Activated CD4-positive, alpha-beta memory T cell treated with anti-CD3 and anti-CD28 coated beads, Interleukin-2, amount 10 ng/mL, durations not matched to agents 7 days and 5 days (primary cell): Measurements from ENCODE around the gene PTPRM. TPM values are rescaled to one million over a fixed set of nuclear protein-coding genes. Genes with fewer than 3 reads are reported as not detected.

Source experiments
- CTCF ChIA-PET: fragments of 350-600 bp; sonication (Branson Sonifier 250); formaldehyde crosslinking; loops from one replicate; lab custom pipeline; 2021; ENCODE audit warnings: antibody characterized with exemption, inconsistent platforms; lab: Charles Lee
- POLR2A ChIA-PET: fragments of 350-600 bp; sonication (Branson Sonifier 250); formaldehyde crosslinking; loops from one replicate; lab custom pipeline; 2021; ENCODE audit warnings: antibody characterized with exemption; lab: Charles Lee
- DNase-seq: peaks from one replicate; pipeline ENCODE4 v3.0.0-alpha.2; 2020
- H3K27ac Mint-ChIP-seq: one replicate; pipeline ENCODE4 v1.8.0; 2021; ENCODE audit warnings: mild to moderate bottlenecking, mixed read lengths
- H3K27me3 Mint-ChIP-seq: one replicate; pipeline ENCODE4 v1.8.0; 2021; ENCODE audit warnings: mixed read lengths
- H3K36me3 Mint-ChIP-seq: one replicate; pipeline ENCODE4 v1.8.0; 2021; ENCODE audit warnings: low read depth, mixed read lengths
- H3K4me1 Mint-ChIP-seq: one replicate; pipeline ENCODE4 v1.8.0; 2021; ENCODE audit warnings: mixed read lengths
- H3K4me3 Mint-ChIP-seq: one replicate; pipeline ENCODE4 v1.8.0; 2021; ENCODE audit warnings: mild to moderate bottlenecking, mixed read lengths
- H3K9me3 Mint-ChIP-seq: one replicate; pipeline ENCODE4 v1.8.0; 2021; ENCODE audit warnings: mixed read lengths
- total RNA-seq, 2 experiments: library from RNA; stranded (reverse); gene quantifications; one replicate each; pipeline ENCODE4 v1.2.3, GENCODE V29; 2021

The PTPRM gene
- total RNA-seq, 2 experiments from 2014 or later: 9.3 to 12.3 TPM

GRCh38 chr18:7900091-7900490, 333.0 kb downstream of the PTPRM start:
- CTCF ChIA-PET: no interaction called here
- Mint-ChIP-seq H3K9me3 (no peaks in the 10 kb centered on the region), H3K4me3 (no peak overlapping the region), H3K4me1 (no peaks in the 10 kb centered on the region), H3K36me3 (no peaks in the 10 kb centered on the region), H3K27ac (no peak overlapping the region), H3K27me3 (no peaks in the 10 kb centered on the region)
- POLR2A ChIA-PET: no interaction called here
- no peak for DNase-seq

GRCh38 chr18:7901657-7902056, 334.5 kb downstream of the PTPRM start:
- Mint-ChIP-seq H3K9me3 (no peaks in the 10 kb centered on the region), H3K27me3 (no peaks in the 10 kb centered on the region), H3K27ac (no peak overlapping the region), H3K4me3 (no peak overlapping the region), H3K36me3 (no peaks in the 10 kb centered on the region), H3K4me1 (no peaks in the 10 kb centered on the region)
- no peak for DNase-seq
- CTCF ChIA-PET: no interaction called here
- POLR2A ChIA-PET: no interaction called here

- Mint-ChIP-seq H3K27me3 (no peaks in the 10 kb centered on the region), H3K4me3 (no peak overlapping the region), H3K36me3 (no peaks in the 10 kb centered on the region), H3K9me3 (no peaks in the 10 kb centered on the region), H3K4me1 (no peaks in the 10 kb centered on the region), H3K27ac (no peak overlapping the region)
- POLR2A ChIA-PET: no interaction called here
- no peak for DNase-seq
- CTCF ChIA-PET: no interaction called here
These were observed 335.3 kb downstream of the PTPRM start for GRCh38 chr18:7902399-7902839.

GRCh38 chr18:7904529-7904928, 337.4 kb downstream of the PTPRM start:
- Mint-ChIP-seq H3K27ac (no peak overlapping the region), H3K4me3 (no peak overlapping the region), H3K36me3 (no peaks in the 10 kb centered on the region), H3K27me3 (no peaks in the 10 kb centered on the region), H3K9me3 (no peaks in the 10 kb centered on the region), H3K4me1 (no peaks in the 10 kb centered on the region)
- no peak for DNase-seq
- POLR2A ChIA-PET: no interaction called here
- CTCF ChIA-PET: no interaction called here

GRCh38 chr18:7908681-7909299, 341.7 kb downstream of the PTPRM start:
- CTCF ChIA-PET: no interaction called here
- Mint-ChIP-seq H3K27ac (no peak overlapping the region), H3K4me1 (no peaks in the 10 kb centered on the region), H3K9me3 (no peaks in the 10 kb centered on the region), H3K27me3 (no peaks in the 10 kb centered on the region), H3K4me3 (no peak overlapping the region), H3K36me3 (no peaks in the 10 kb centered on the region)
- no peak for DNase-seq
- POLR2A ChIA-PET: no interaction called here

- ChIA-PET POLR2A (no interaction called here), CTCF (no interaction called here)
- no peak overlapping the region for H3K27ac Mint-ChIP-seq
- no peaks in the 10 kb centered on the region for H3K27me3 Mint-ChIP-seq
- H3K4me1 Mint-ChIP-seq: no peaks in the 10 kb centered on the region
- no peak for DNase-seq
- H3K4me3 Mint-ChIP-seq: no peak overlapping the region
- H3K9me3 Mint-ChIP-seq: no peaks in the 10 kb centered on the region
- H3K36me3 Mint-ChIP-seq: no peaks in the 10 kb centered on the region
These were observed 347.9 kb downstream of the PTPRM start for GRCh38 chr18:7914834-7915670.

- no peaks in the 10 kb centered on the region for H3K36me3 Mint-ChIP-seq
- H3K4me3 Mint-ChIP-seq: no peak overlapping the region
These were observed 351.6 kb downstream of the PTPRM start for GRCh38 chr18:7918701-7919100.

GRCh38 chr18:7919565-7919964, 352.4 kb downstream of the PTPRM start:
- H3K9me3 Mint-ChIP-seq: peaks cover 7% of the 10 kb centered on the region
- H3K4me1 Mint-ChIP-seq: no peaks in the 10 kb centered on the region
- no peak overlapping the region for H3K4me3 Mint-ChIP-seq
- POLR2A ChIA-PET: no interaction called here
- H3K27me3 Mint-ChIP-seq: no peaks in the 10 kb centered on the region
- CTCF ChIA-PET: no interaction called here
- H3K27ac Mint-ChIP-seq: no peak overlapping the region
- H3K36me3 Mint-ChIP-seq: no peaks in the 10 kb centered on the region
- DNase-seq: no peak

More at GRCh38 chr18:7918701-7919100, 351.6 kb downstream of the PTPRM start:
- peaks cover 4% of the 10 kb centered on the region for H3K9me3 Mint-ChIP-seq
- POLR2A ChIA-PET: no interaction called here
- no peak for DNase-seq
- H3K27me3 Mint-ChIP-seq: no peaks in the 10 kb centered on the region
- CTCF ChIA-PET: no interaction called here
- no peaks in the 10 kb centered on the region for H3K4me1 Mint-ChIP-seq
- H3K27ac Mint-ChIP-seq: no peak overlapping the region

GRCh38 chr18:7921938-7922587, 354.9 kb downstream of the PTPRM start:
- ChIA-PET CTCF (no interaction called here), POLR2A (no interaction called here)
- Mint-ChIP-seq H3K27ac (no peak overlapping the region), H3K36me3 (no peaks in the 10 kb centered on the region), H3K4me3 (no peak overlapping the region), H3K4me1 (no peaks in the 10 kb centered on the region), H3K27me3 (no peaks in the 10 kb centered on the region), H3K9me3 (peaks cover 7% of the 10 kb centered on the region)
- no peak for DNase-seq

GRCh38 chr18:7923105-7923504, 356.0 kb downstream of the PTPRM start:
- H3K27me3 Mint-ChIP-seq: no peaks in the 10 kb centered on the region
- no peaks in the 10 kb centered on the region for H3K4me1 Mint-ChIP-seq
- no peak overlapping the region for H3K27ac Mint-ChIP-seq
- CTCF ChIA-PET: no interaction called here
- POLR2A ChIA-PET: no interaction called here
- no peak for DNase-seq
- H3K4me3 Mint-ChIP-seq: no peak overlapping the region
- peaks cover 7% of the 10 kb centered on the region for H3K9me3 Mint-ChIP-seq
- no peaks in the 10 kb centered on the region for H3K36me3 Mint-ChIP-seq

GRCh38 chr18:7924616-7925015, 357.5 kb downstream of the PTPRM start:
- DNase-seq: no peak
- Mint-ChIP-seq H3K27ac (no peak overlapping the region), H3K36me3 (no peaks in the 10 kb centered on the region), H3K4me1 (no peaks in the 10 kb centered on the region), H3K4me3 (no peak overlapping the region), H3K9me3 (peaks cover 7% of the 10 kb centered on the region), H3K27me3 (no peaks in the 10 kb centered on the region)
- ChIA-PET POLR2A (no interaction called here), CTCF (no interaction called here)

- ChIA-PET CTCF (interaction anchor here (0.8 kb wide), 1 partner anchor 259 kb away, joined by 3 read pairs; no protein-coding TSS in a partner anchor), POLR2A (no interaction called here)
- H3K4me1 Mint-ChIP-seq: no peaks in the 10 kb centered on the region
- H3K9me3 Mint-ChIP-seq: peaks cover 7% of the 10 kb centered on the region
- DNase-seq: no peak
- H3K4me3 Mint-ChIP-seq: no peak overlapping the region
- H3K36me3 Mint-ChIP-seq: no peaks in the 10 kb centered on the region
- H3K27me3 Mint-ChIP-seq: no peaks in the 10 kb centered on the region
- H3K27ac Mint-ChIP-seq: no peak overlapping the region
These were observed 359.4 kb downstream of the PTPRM start for GRCh38 chr18:7926526-7926925.

GRCh38 chr18:7927119-7927518, 360.0 kb downstream of the PTPRM start:
- H3K4me1 Mint-ChIP-seq: no peaks in the 10 kb centered on the region
- no peaks in the 10 kb centered on the region for H3K36me3 Mint-ChIP-seq
- CTCF ChIA-PET: interaction anchor here (0.8 kb wide), 1 partner anchor 259 kb away, joined by 3 read pairs; no protein-coding TSS in a partner anchor
- peaks cover 4% of the 10 kb centered on the region for H3K9me3 Mint-ChIP-seq
- H3K27me3 Mint-ChIP-seq: no peaks in the 10 kb centered on the region
- POLR2A ChIA-PET: no interaction called here
- H3K27ac Mint-ChIP-seq: no peak overlapping the region
- DNase-seq: no peak
- H3K4me3 Mint-ChIP-seq: no peak overlapping the region
